Heart left ventricle (tissue), 16 donors: Measurements from ENCODE around the gene LYPD1. TPM values are rescaled to one million over a fixed set of nuclear protein-coding genes. Genes with fewer than 3 reads are reported as not detected.

ENCODE experiments used
- ATAC-seq, 4 donors: fragments of 200-7000 bp; cut with Tn5 transposase; one replicate each; pipeline ENCODE4 v1.9.1; 2020 to 2022; ENCODE audit warnings: moderate library complexity in 4 of 4, mild to moderate bottlenecking in 3 of 4, moderate number of reproducible peaks in 1 of 4
- DNase-seq, 5 donors: peaks; one replicate each; pipeline ENCODE4 v3.0.0-alpha.2; 2020
- H3K27ac ChIP-seq, 12 donors: fragments of 200-600 bp; sonication (generic) in 4 of 12; one replicate each; pipeline versions ENCODE4 v1.5.0 to v1.8.0; 2016 to 2022; ENCODE audit warnings: mild to moderate bottlenecking in 2 of 12
- H3K27me3 ChIP-seq, 9 donors: fragments of 200-600 bp; sonication (generic) in 2 of 9; one replicate each; pipeline versions ENCODE4 v1.5.1 to v1.8.0; 2016 to 2022; ENCODE audit warnings: mild to moderate bottlenecking in 3 of 9
- H3K36me3 ChIP-seq, 9 donors: fragments of 200-600 bp; sonication (generic) in 2 of 9; one replicate each; pipeline versions ENCODE4 v1.5.0 to v1.8.0; 2018 to 2022; ENCODE audit warnings: mild to moderate bottlenecking in 2 of 9
- H3K4me1 ChIP-seq, 12 donors: fragments of 200-600 bp; sonication (generic) in 4 of 12; one replicate each; pipeline versions ENCODE4 v1.5.0 to v1.8.0; 2016 to 2022; ENCODE audit warnings: mild to moderate bottlenecking in 3 of 12
- H3K4me3 ChIP-seq, 12 donors: fragments of 200-600 bp; sonication (generic) in 4 of 12; one replicate each; pipeline versions ENCODE4 v1.5.0 to v1.8.0; 2017 to 2022; ENCODE audit warnings: mild to moderate bottlenecking in 9 of 12, moderate library complexity in 4 of 12
- H3K9me3 ChIP-seq, 12 donors: fragments of 200-600 bp; sonication (generic) in 4 of 12; one replicate each; pipeline versions ENCODE4 v1.5.0 to v1.8.0; 2016 to 2022; ENCODE audit warnings: mild to moderate bottlenecking in 1 of 12
- POLR2A ChIP-seq, 2 donors: fragments of 450-650 bp; IDR thresholded peaks; one replicate each; pipeline ENCODE4 v1.6.1; 2017; ENCODE audit warnings: antibody characterized with exemption in 2 of 2, mild to moderate bottlenecking in 2 of 2, moderate library complexity in 2 of 2
- WGBS, 4 donors: extraction: QIAGEN DNeasy Blood & Tissue Kit in 2 of 4; methylation state at CpG; one replicate each; pipeline versions ENCODE4 v1.1.5 to v1.1.7; 2013 to 2018; 5-methylcytosine and 5-hydroxymethylcytosine counted together
- intact Hi-C, 10 donors: fragments of 100-400 bp; cut with DNase I; formaldehyde crosslinking; loops; one replicate each; pipeline versions ENCODE4 v1.11.1 to v1.14.2; 2022
- polyA plus RNA-seq, 2 donors: library from polyadenylated mRNA; stranded (reverse); fragments of 200-250 nt; gene quantifications; one replicate each; pipeline ENCODE4 v1.2.3, GENCODE V29; 2013
- total RNA-seq, 9 donors: library from RNA; depleted of rRNA in 2 of 9; stranded (reverse); fragments of >200 nt in 2 of 9; fragmentation: NEBNext Ultra II Directional in 3 of 9; extraction: Animal tissue kit (Norgen Biotek cat#: 25700) in 3 of 9; gene quantifications; one replicate each; pipeline versions ENCODE4 v1.1.0 to v1.2.4, GENCODE V29; 2016 to 2023
- TF ChIP-seq, protein P1 (sequence below), 12 donors: fragments of 200-600 bp; sonication (generic) in 4 of 12; IDR thresholded peaks; one replicate each; pipeline versions ENCODE4 v1.5.0 to v1.8.0; 2018 to 2022; ENCODE audit warnings: antibody characterized with exemption in 12 of 12, mild to moderate bottlenecking in 5 of 12
- donor health status: ischemic (EF 13 %, LVEDD 7.1; RV severe dilation, severe dysfunction).
- donor health status: healthy with polysubstance abuse.
- donor health status: DM: no; HTN: yes; CAD: no.
- donor health status: DM: no; HTN: no; CAD: no.
- donor health status: ischemic (EF 25% LVEDD 6.9; RV normal size, moderate dysfunction).
- donor health status: ischemic (EF 25% LVEDD 5.7; RV mildly dilated, moderate dysfunction).
- donor health status: healthy.
- donor health status: DM: yes; HTN: yes; CAD: no.
- donor health status: ischemic (EF 35%, LVEDD 5.7; RV mildly dilated, moderate dysfunction).
- donor health status: nonischemic (EF 11% LVEDD 7.7; RV severe dilation, severe dysfunction).
- donor health status: DM: yes; HTN: yes; CAD: no.
- donor health status: PGD.
- donor health status: ischemic (EF 29% LVEDD 5.4; RV normal size, mild dysfunction).
- donor health status: nonischemic (EF 23%, LVEDD 6.1; RV moderate dilation, normal function).

Gene LYPD1
- total and polyA plus RNA-seq, 11 donors = 0.15 to 1.8 (median 0.34) TPM; not detected in 3

DNA sequence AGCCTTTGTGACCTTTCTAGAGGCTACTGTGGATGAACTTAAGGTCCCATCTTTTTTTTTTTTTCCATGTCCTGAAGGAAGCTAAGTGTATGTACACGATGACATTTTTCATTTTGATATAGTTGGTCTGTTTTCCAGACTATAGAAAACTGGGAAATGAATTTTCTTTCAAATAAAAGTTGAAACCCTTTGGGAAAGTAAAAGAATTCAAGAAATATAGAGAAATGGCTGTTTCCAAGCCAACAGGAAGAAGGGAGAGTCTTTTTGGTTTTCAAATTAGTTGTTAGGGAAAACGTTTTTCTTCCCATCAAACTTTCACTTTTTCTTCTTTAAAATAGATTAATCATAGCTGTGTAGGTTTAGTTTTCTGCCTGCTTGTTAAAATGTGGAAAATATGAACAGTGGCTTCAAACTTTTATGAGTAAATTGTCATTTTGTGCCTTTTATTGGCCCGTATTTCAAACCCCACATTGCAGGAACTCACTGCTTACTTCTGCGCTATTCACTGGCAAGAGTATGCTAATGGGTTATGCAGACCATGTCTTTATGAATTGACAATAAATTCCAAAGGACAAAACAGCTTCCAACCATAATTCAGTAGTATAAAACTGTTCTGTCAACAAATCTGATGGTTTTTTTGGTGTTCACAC lies 27.7 kb upstream of the LYPD1 start:
- WGBS, 4 donors = 39 to 60% (median 46%) methylated on average over 4 of the region's 4 CpGs
- Histone ChIP-seq H3K4me3 (no peak overlapping the region), H3K36me3 (no peaks in the 10 kb centered on the region), H3K9me3 (no peaks in the 10 kb centered on the region), H3K27me3 (no peaks in the 10 kb centered on the region), H3K4me1 (no peaks in the 10 kb centered on the region), H3K27ac (no peak overlapping the region)
- intact Hi-C loops = no loop called here
- DNase-seq = no peak
- TF ChIP-seq, protein P1, sequence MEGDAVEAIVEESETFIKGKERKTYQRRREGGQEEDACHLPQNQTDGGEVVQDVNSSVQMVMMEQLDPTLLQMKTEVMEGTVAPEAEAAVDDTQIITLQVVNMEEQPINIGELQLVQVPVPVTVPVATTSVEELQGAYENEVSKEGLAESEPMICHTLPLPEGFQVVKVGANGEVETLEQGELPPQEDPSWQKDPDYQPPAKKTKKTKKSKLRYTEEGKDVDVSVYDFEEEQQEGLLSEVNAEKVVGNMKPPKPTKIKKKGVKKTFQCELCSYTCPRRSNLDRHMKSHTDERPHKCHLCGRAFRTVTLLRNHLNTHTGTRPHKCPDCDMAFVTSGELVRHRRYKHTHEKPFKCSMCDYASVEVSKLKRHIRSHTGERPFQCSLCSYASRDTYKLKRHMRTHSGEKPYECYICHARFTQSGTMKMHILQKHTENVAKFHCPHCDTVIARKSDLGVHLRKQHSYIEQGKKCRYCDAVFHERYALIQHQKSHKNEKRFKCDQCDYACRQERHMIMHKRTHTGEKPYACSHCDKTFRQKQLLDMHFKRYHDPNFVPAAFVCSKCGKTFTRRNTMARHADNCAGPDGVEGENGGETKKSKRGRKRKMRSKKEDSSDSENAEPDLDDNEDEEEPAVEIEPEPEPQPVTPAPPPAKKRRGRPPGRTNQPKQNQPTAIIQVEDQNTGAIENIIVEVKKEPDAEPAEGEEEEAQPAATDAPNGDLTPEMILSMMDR (IDR thresholded peaks at IDR 0.05) = no peak
- TF ChIP-seq POLR2A (IDR thresholded peaks at IDR 0.05) = no peak
- ATAC-seq = no peak

DNA sequence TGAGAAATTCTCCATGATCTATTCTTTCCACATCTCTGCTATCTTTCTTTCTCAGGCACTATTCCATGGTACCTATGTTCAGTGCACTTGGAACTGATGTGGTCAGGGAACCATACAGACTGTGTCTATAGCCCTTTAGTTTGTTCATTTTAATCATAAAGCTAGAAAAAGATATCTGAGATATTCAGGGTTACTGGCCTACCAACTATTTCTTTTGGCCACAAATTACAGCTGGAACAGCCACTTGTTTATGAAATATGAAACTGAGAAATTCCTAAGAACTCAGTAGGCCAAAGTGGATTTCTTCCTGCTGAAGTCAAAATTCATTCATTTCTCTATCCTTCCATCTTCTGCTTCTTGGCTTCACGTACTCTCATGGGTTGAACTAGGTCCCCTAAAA lies 22.8 kb upstream of the LYPD1 start:
- Histone ChIP-seq H3K4me1 (no peaks in the 10 kb centered on the region), H3K27me3 (no peaks in the 10 kb centered on the region), H3K9me3 (no peaks in the 10 kb centered on the region), H3K4me3 (no peak overlapping the region), H3K36me3 (no peaks in the 10 kb centered on the region), H3K27ac (no peak overlapping the region)
- DNase-seq (no peak), ATAC-seq (no peak)
- TF ChIP-seq, protein P1 (IDR thresholded peaks at IDR 0.05) = no peak
- TF ChIP-seq POLR2A (IDR thresholded peaks at IDR 0.05) = no peak
- intact Hi-C loops = no loop called here
- 88 to 91% (median 90%) methylated on average over 1 of the region's 1 CpG for WGBS, 4 donors

DNA sequence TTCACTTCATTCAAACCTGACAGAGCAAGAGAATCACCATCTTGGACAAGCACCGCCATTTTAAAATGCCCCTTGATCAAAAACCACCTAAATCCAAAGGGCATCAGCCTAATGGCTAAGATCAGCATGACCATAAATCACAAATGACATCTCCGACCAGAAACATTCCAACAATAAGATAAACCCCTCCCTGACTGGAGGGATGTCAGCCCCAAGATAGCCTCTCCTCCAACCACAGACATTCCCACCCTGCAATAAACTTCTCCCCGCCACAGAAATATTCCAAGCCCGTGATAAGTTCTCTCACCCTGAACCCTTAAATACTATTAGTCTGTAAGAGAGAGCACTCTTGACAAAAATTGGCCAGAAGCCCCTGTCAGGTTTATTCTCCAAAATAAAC lies 21.6 kb upstream of the LYPD1 start:
- WGBS, 4 donors = 90 to 97% (median 94%) methylated on average over 4 of the region's 4 CpGs
- no peak overlapping the region for H3K27ac ChIP-seq
- H3K9me3 ChIP-seq = no peaks in the 10 kb centered on the region
- H3K4me1 ChIP-seq = no peaks in the 10 kb centered on the region
- no peaks in the 10 kb centered on the region for H3K27me3 ChIP-seq
- ATAC-seq = no peak
- H3K4me3 ChIP-seq = no peak overlapping the region
- intact Hi-C loops = no loop called here
- TF ChIP-seq, protein P1 (IDR thresholded peaks at IDR 0.05) = no peak
- TF ChIP-seq POLR2A (IDR thresholded peaks at IDR 0.05) = no peak
- H3K36me3 ChIP-seq = no peaks in the 10 kb centered on the region
- no peak for DNase-seq

DNA sequence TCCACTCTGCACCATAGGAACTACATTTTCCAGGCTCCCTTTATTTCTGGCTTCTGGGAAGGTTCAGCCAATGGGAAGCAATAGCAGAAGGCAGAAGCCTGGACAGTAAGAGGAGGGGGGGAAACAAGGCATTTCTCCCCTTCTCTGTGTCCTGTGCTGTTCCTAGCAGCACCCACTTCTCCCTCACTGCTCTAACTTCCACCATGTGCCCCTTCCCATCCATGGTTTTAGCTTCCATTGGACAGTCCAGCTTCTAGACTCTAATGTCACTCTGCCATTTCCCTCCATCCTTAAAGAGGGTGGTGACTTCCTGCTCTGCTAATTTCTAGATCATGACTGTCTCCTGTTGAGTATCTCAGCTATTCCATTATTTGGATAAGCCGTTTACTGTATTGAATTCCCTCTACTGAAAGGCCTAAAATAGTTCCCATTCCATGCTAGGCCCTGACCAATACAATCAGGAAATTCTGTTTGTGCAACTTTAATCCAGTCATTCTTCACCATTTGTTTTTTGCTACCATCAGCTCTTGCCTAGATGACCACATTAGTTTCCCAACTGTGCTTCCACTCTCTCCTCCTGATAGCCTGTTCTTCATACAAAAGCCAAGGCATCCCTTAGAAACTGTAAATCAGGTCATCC lies 20.8 kb upstream of the LYPD1 start:
- ATAC-seq (no peak), DNase-seq (no peak)
- H3K36me3 ChIP-seq = no peaks in the 10 kb centered on the region
- no peaks in the 10 kb centered on the region for H3K27me3 ChIP-seq
- H3K9me3 ChIP-seq = no peaks in the 10 kb centered on the region
- H3K4me3 ChIP-seq = no peak overlapping the region
- intact Hi-C loops = no loop called here
- no peaks in the 10 kb centered on the region for H3K4me1 ChIP-seq
- H3K27ac ChIP-seq = no peak overlapping the region
- TF ChIP-seq POLR2A (IDR thresholded peaks at IDR 0.05) = no peak
- TF ChIP-seq, protein P1 (IDR thresholded peaks at IDR 0.05) = no peak
- 51 to 73% (median 61%) methylated on average over 1 of the region's 1 CpG for WGBS, 4 donors
